T-helper 1 cell treated with Interleukin-12 subunit alpha and Interleukin-12 subunit beta and Interleukin-4 antibody, amounts not matched to agents 30 μg/mL and 1 μg/mL, for 36 hours (primary cell): Measurements from ENCODE around the gene GRP.
"Not testable (repeated sequence)": the region's sequence is repeated elsewhere in the genome, so short reads cannot be mapped to it uniquely, and the experiment has no call there.

Source experiments
- H3K27ac Mint-ChIP-seq: one replicate; pipeline ENCODE4 v1.8.0; 2021; ENCODE audit warnings: mild to moderate bottlenecking, mixed read lengths
- H3K27me3 Mint-ChIP-seq: one replicate; pipeline ENCODE4 v1.8.0; 2021; ENCODE audit warnings: low read depth, mixed read lengths
- H3K36me3 Mint-ChIP-seq: one replicate; pipeline ENCODE4 v1.8.0; 2021; ENCODE audit warnings: low read depth, mixed read lengths
- H3K4me1 Mint-ChIP-seq: one replicate; pipeline ENCODE4 v1.8.0; 2021; ENCODE audit warnings: low read depth, mixed read lengths
- H3K4me3 Mint-ChIP-seq: one replicate; pipeline ENCODE4 v1.8.0; 2021; ENCODE audit warnings: mild to moderate bottlenecking, moderate library complexity, mixed read lengths
- H3K9me3 Mint-ChIP-seq: one replicate; pipeline ENCODE4 v1.8.0; 2021; ENCODE audit warnings: mixed read lengths

The GRP gene

GRCh38 chr18:59242906-59243305, 22.9 kb downstream of the GRP start:
- peaks cover 27% of the 10 kb centered on the region for H3K27me3 Mint-ChIP-seq
- H3K9me3 Mint-ChIP-seq = no peaks in the 10 kb centered on the region
- no peak overlapping the region for H3K4me3 Mint-ChIP-seq
- H3K27ac Mint-ChIP-seq = no peak overlapping the region
- H3K4me1 Mint-ChIP-seq = no peaks in the 10 kb centered on the region
- no peaks in the 10 kb centered on the region for H3K36me3 Mint-ChIP-seq

GRCh38 chr18:59246796-59247195, 26.8 kb downstream of the GRP start:
- H3K4me1 Mint-ChIP-seq = no peaks in the 10 kb centered on the region
- no peaks in the 10 kb centered on the region for H3K36me3 Mint-ChIP-seq
- H3K9me3 Mint-ChIP-seq = no peaks in the 10 kb centered on the region
- H3K27me3 Mint-ChIP-seq = peaks cover 43% of the 10 kb centered on the region
- no peak overlapping the region for H3K4me3 Mint-ChIP-seq
- no peak overlapping the region for H3K27ac Mint-ChIP-seq

GRCh38 chr18:59249199-59249774, 29.3 kb downstream of the GRP start:
- Mint-ChIP-seq H3K36me3 (no peaks in the 10 kb centered on the region), H3K4me1 (no peaks in the 10 kb centered on the region), H3K27ac (no peak overlapping the region), H3K4me3 (no peak overlapping the region), H3K9me3 (no peaks in the 10 kb centered on the region), H3K27me3 (peaks cover 52% of the 10 kb centered on the region)

- H3K4me3 Mint-ChIP-seq, H3K4me1 Mint-ChIP-seq, H3K36me3 Mint-ChIP-seq, H3K27ac Mint-ChIP-seq, H3K9me3 Mint-ChIP-seq: not testable (repeated sequence)
- peaks cover 45% of the 10 kb centered on the region for H3K27me3 Mint-ChIP-seq
Observed at GRCh38 chr18:59255491-59255890, 35.5 kb downstream of the GRP start.

GRCh38 chr18:59261842-59262241, 41.9 kb downstream of the GRP start:
- not testable (repeated sequence) for H3K4me1 Mint-ChIP-seq, H3K4me3 Mint-ChIP-seq, H3K9me3 Mint-ChIP-seq, H3K27ac Mint-ChIP-seq, H3K36me3 Mint-ChIP-seq
- peaks cover 83% of the 10 kb centered on the region for H3K27me3 Mint-ChIP-seq

GRCh38 chr18:59262243-59262642, 42.3 kb downstream of the GRP start:
- H3K27me3 Mint-ChIP-seq = peaks cover 87% of the 10 kb centered on the region
- not testable (repeated sequence) for H3K36me3 Mint-ChIP-seq, H3K27ac Mint-ChIP-seq

GRCh38 chr18:59263661-59264060, 43.7 kb downstream of the GRP start:
- peak overlapping the region; percentile 55 for H3K4me3 Mint-ChIP-seq
- H3K4me1 Mint-ChIP-seq = peaks cover 7% of the 10 kb centered on the region
- H3K36me3 Mint-ChIP-seq = no peaks in the 10 kb centered on the region

More at GRCh38 chr18:59262243-59262642, 42.3 kb downstream of the GRP start:
- not testable (repeated sequence) for H3K4me1 Mint-ChIP-seq, H3K4me3 Mint-ChIP-seq, H3K9me3 Mint-ChIP-seq

GRCh38 chr18:59264121-59264571, 44.2 kb downstream of the GRP start:
- H3K27me3 Mint-ChIP-seq = peaks cover 94% of the 10 kb centered on the region

More at GRCh38 chr18:59263661-59264060, 43.7 kb downstream of the GRP start:
- Mint-ChIP-seq H3K9me3 (no peaks in the 10 kb centered on the region), H3K27ac (no peak overlapping the region), H3K27me3 (peaks cover 95% of the 10 kb centered on the region)

GRCh38 chr18:59264651-59265245, 44.8 kb downstream of the GRP start:
- Mint-ChIP-seq H3K27ac (no peak overlapping the region), H3K9me3 (no peaks in the 10 kb centered on the region), H3K4me1 (peaks cover 12% of the 10 kb centered on the region), H3K4me3 (peak overlapping the region; percentile 66), H3K36me3 (no peaks in the 10 kb centered on the region), H3K27me3 (peaks cover 93% of the 10 kb centered on the region)

More at GRCh38 chr18:59264121-59264571, 44.2 kb downstream of the GRP start:
- Mint-ChIP-seq H3K4me1 (peaks cover 8% of the 10 kb centered on the region), H3K36me3 (no peaks in the 10 kb centered on the region), H3K9me3 (no peaks in the 10 kb centered on the region), H3K4me3 (no peak overlapping the region), H3K27ac (no peak overlapping the region)

GRCh38 chr18:59265246-59265973, 45.5 kb downstream of the GRP start:
- H3K27me3 Mint-ChIP-seq = peaks cover 93% of the 10 kb centered on the region
- no peaks in the 10 kb centered on the region for H3K9me3 Mint-ChIP-seq
- H3K4me1 Mint-ChIP-seq = peaks cover 13% of the 10 kb centered on the region
- H3K27ac Mint-ChIP-seq = no peak overlapping the region
- H3K4me3 Mint-ChIP-seq = peak overlapping the region; percentile 66
- no peaks in the 10 kb centered on the region for H3K36me3 Mint-ChIP-seq

- H3K4me1 Mint-ChIP-seq = peaks cover 13% of the 10 kb centered on the region
- H3K27me3 Mint-ChIP-seq = peaks cover 94% of the 10 kb centered on the region
- H3K27ac Mint-ChIP-seq = no peak overlapping the region
- no peaks in the 10 kb centered on the region for H3K36me3 Mint-ChIP-seq
- H3K4me3 Mint-ChIP-seq = peak overlapping the region; percentile 27
- H3K9me3 Mint-ChIP-seq = no peaks in the 10 kb centered on the region
Observed at GRCh38 chr18:59265974-59266369, 46.0 kb downstream of the GRP start.

- peak overlapping the region; percentile 27 for H3K4me3 Mint-ChIP-seq
Observed at GRCh38 chr18:59266459-59266858, 46.5 kb downstream of the GRP start.

GRCh38 chr18:59266886-59267502, 47.0 kb downstream of the GRP start:
- peaks cover 13% of the 10 kb centered on the region for H3K4me1 Mint-ChIP-seq
- peaks cover 95% of the 10 kb centered on the region for H3K27me3 Mint-ChIP-seq
- H3K4me3 Mint-ChIP-seq = no peak overlapping the region

More at GRCh38 chr18:59266459-59266858, 46.5 kb downstream of the GRP start:
- H3K9me3 Mint-ChIP-seq = no peaks in the 10 kb centered on the region
- H3K4me1 Mint-ChIP-seq = peaks cover 13% of the 10 kb centered on the region
- no peaks in the 10 kb centered on the region for H3K36me3 Mint-ChIP-seq
- no peak overlapping the region for H3K27ac Mint-ChIP-seq
- peaks cover 95% of the 10 kb centered on the region for H3K27me3 Mint-ChIP-seq

GRCh38 chr18:59267503-59268126, 47.7 kb downstream of the GRP start:
- Mint-ChIP-seq H3K27me3 (peaks cover 92% of the 10 kb centered on the region), H3K4me3 (peak overlapping the region; percentile 14), H3K27ac (no peak overlapping the region), H3K36me3 (no peaks in the 10 kb centered on the region), H3K4me1 (peaks cover 13% of the 10 kb centered on the region), H3K9me3 (no peaks in the 10 kb centered on the region)

More at GRCh38 chr18:59266886-59267502, 47.0 kb downstream of the GRP start:
- H3K36me3 Mint-ChIP-seq = no peaks in the 10 kb centered on the region
- no peaks in the 10 kb centered on the region for H3K9me3 Mint-ChIP-seq
- no peak overlapping the region for H3K27ac Mint-ChIP-seq
